ENCODE results near the gene RFNG.

RFNG gene

GRCh38 chr17:82083533-82084359 lies 32.1 kb upstream of the RFNG start:
- Mint-ChIP-seq H3K27me3 (no peaks in the 10 kb centered on the region), H3K9me3 (no peaks in the 10 kb centered on the region), H3K27ac (no peak overlapping the region), H3K36me3 (ENCODE audit: low read depth) (peaks cover 12% of the 10 kb centered on the region), H3K4me3 (no peak overlapping the region), H3K4me1 (ENCODE audit: low read depth) (no peaks in the 10 kb centered on the region)

DNA sequence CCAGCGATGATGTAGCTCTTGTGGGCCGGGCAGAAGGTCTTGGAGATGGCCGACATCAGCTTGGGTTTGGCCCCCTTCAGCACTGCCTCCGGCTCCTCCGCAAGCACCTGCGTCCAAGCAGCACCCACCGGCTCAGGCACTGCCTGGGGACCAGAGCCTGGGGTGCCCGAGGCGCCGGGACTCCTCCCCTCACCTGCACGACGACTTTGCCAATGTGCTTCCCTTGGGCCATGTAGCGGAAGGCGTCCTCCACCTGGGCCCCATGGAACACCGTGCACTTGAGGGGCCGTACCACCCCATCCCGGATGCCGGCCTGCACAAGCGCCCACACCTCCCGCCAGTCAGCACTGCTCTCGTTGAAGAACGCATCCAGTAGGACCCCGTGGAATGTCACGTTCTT lies 31.4 kb upstream of the RFNG start:
- Mint-ChIP-seq H3K27ac (no peak overlapping the region), H3K9me3 (no peaks in the 10 kb centered on the region), H3K36me3 (ENCODE audit: low read depth) (peaks cover 11% of the 10 kb centered on the region)

DNA sequence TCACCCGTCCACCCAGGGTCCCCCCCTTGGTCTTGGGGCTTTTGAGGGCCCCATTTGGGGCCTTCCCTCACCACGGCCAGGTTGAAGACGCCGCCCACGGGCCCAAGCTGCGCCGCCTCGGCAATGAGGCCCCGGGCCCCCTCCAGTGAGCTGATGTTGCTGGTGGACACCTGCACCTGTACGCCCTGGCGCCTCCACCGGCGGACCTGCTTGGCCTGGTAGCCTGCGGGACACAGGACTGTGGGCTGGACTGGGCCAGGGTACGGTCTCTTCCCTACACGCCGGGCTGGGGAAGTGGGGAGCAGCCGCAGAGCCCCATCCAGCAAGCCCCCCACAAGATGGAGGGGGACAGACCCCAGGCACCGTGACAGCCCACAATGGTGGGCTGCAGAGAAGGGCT lies 30.8 kb upstream of the RFNG start:
- H3K9me3 Mint-ChIP-seq: no peaks in the 10 kb centered on the region
- H3K4me1 Mint-ChIP-seq (ENCODE audit: low read depth): no peaks in the 10 kb centered on the region
- H3K36me3 Mint-ChIP-seq (ENCODE audit: low read depth): peaks cover 11% of the 10 kb centered on the region
- H3K4me3 Mint-ChIP-seq: no peak overlapping the region
- no peaks in the 10 kb centered on the region for H3K27me3 Mint-ChIP-seq
- H3K27ac Mint-ChIP-seq: no peak overlapping the region

More for the DNA sequence above, 31.4 kb upstream of the RFNG start:
- no peak overlapping the region for H3K4me3 Mint-ChIP-seq
- H3K27me3 Mint-ChIP-seq: no peaks in the 10 kb centered on the region
- no peaks in the 10 kb centered on the region for H3K4me1 Mint-ChIP-seq (ENCODE audit: low read depth)

- no peaks in the 10 kb centered on the region for H3K27me3 Mint-ChIP-seq
- H3K4me1 Mint-ChIP-seq (ENCODE audit: low read depth): no peaks in the 10 kb centered on the region
- peaks cover 11% of the 10 kb centered on the region for H3K36me3 Mint-ChIP-seq (ENCODE audit: low read depth)
- no peak overlapping the region for H3K4me3 Mint-ChIP-seq
- no peak overlapping the region for H3K27ac Mint-ChIP-seq
- H3K9me3 Mint-ChIP-seq: no peaks in the 10 kb centered on the region
Measured at GRCh38 chr17:82081966-82082365, 30.4 kb upstream of the RFNG start.

- Mint-ChIP-seq H3K36me3 (ENCODE audit: low read depth) (peaks cover 11% of the 10 kb centered on the region), H3K4me1 (ENCODE audit: low read depth) (no peaks in the 10 kb centered on the region), H3K27me3 (no peaks in the 10 kb centered on the region), H3K9me3 (no peaks in the 10 kb centered on the region), H3K27ac (no peak overlapping the region), H3K4me3 (no peak overlapping the region)
Measured at GRCh38 chr17:82081546-82081945, 29.9 kb upstream of the RFNG start.

- Mint-ChIP-seq H3K9me3 (no peaks in the 10 kb centered on the region), H3K27me3 (no peaks in the 10 kb centered on the region), H3K4me3 (no peak overlapping the region), H3K4me1 (ENCODE audit: low read depth) (no peaks in the 10 kb centered on the region), H3K27ac (no peak overlapping the region), H3K36me3 (ENCODE audit: low read depth) (peaks cover 11% of the 10 kb centered on the region)
Measured at GRCh38 chr17:82080789-82081464, 29.3 kb upstream of the RFNG start.

GRCh38 chr17:82080048-82080788 lies 28.6 kb upstream of the RFNG start:
- no peaks in the 10 kb centered on the region for H3K9me3 Mint-ChIP-seq
- H3K27ac Mint-ChIP-seq: no peak overlapping the region
- H3K36me3 Mint-ChIP-seq (ENCODE audit: low read depth): peaks cover 11% of the 10 kb centered on the region
- H3K4me3 Mint-ChIP-seq: no peak overlapping the region
- no peaks in the 10 kb centered on the region for H3K27me3 Mint-ChIP-seq
- no peaks in the 10 kb centered on the region for H3K4me1 Mint-ChIP-seq (ENCODE audit: low read depth)

GRCh38 chr17:82079001-82079677 lies 27.5 kb upstream of the RFNG start:
- Mint-ChIP-seq H3K9me3 (no peaks in the 10 kb centered on the region), H3K27ac (no peak overlapping the region), H3K36me3 (ENCODE audit: low read depth) (peaks cover 11% of the 10 kb centered on the region), H3K4me3 (no peak overlapping the region), H3K4me1 (ENCODE audit: low read depth) (no peaks in the 10 kb centered on the region), H3K27me3 (no peaks in the 10 kb centered on the region)

- Mint-ChIP-seq H3K9me3 (no peaks in the 10 kb centered on the region), H3K27me3 (no peaks in the 10 kb centered on the region), H3K27ac (no peak overlapping the region), H3K36me3 (ENCODE audit: low read depth) (peaks cover 11% of the 10 kb centered on the region), H3K4me3 (no peak overlapping the region), H3K4me1 (ENCODE audit: low read depth) (no peaks in the 10 kb centered on the region)
Measured at GRCh38 chr17:82078433-82078832, 26.8 kb upstream of the RFNG start.

GRCh38 chr17:82077617-82078358 lies 26.2 kb upstream of the RFNG start:
- Mint-ChIP-seq H3K36me3 (ENCODE audit: low read depth) (peaks cover 11% of the 10 kb centered on the region), H3K9me3 (no peaks in the 10 kb centered on the region), H3K4me3 (no peak overlapping the region), H3K4me1 (ENCODE audit: low read depth) (no peaks in the 10 kb centered on the region), H3K27me3 (no peaks in the 10 kb centered on the region), H3K27ac (no peak overlapping the region)

DNA sequence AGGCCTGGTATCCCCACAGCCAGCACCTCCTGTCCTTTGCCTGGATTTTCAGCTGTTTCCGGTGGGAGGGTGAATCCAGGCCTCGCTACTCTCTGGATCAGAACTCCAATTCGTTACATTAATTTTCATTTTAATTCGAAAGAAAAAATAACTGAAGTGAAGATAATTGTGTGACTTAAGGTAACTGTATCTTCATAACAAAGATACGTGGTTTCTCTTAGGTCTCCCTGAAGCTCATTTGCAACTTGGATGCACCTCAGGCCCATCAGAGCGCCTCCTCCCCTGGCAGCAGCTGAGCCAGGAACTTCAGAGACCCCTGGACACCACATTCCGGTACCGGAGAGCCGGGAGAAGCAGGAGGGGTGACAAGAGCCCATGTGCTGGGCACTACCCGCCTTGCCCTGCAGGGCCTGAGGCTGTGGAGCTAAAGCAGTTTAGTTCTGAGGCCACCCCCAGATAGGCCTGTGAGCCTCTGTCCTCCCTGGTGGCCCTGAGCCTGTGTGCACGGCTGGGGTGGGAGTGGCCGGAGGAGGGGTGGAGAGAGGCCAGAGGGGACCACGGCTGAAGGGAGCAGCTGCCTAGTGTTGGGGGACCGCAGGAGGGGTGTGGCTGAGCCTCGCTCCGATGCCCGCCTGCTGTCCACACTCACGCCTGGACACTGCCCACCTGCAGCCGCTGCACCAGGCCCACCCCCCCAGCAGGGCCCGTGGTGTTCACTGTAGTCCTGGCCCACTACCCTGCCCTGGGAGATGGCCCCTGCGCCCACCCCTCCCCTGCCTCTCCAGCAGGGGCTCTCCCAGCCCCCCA lies 25.4 kb upstream of the RFNG start:
- Mint-ChIP-seq H3K27ac (no peak overlapping the region), H3K4me3 (no peak overlapping the region), H3K36me3 (ENCODE audit: low read depth) (peaks cover 11% of the 10 kb centered on the region), H3K9me3 (no peaks in the 10 kb centered on the region), H3K27me3 (no peaks in the 10 kb centered on the region), H3K4me1 (ENCODE audit: low read depth) (no peaks in the 10 kb centered on the region)

DNA sequence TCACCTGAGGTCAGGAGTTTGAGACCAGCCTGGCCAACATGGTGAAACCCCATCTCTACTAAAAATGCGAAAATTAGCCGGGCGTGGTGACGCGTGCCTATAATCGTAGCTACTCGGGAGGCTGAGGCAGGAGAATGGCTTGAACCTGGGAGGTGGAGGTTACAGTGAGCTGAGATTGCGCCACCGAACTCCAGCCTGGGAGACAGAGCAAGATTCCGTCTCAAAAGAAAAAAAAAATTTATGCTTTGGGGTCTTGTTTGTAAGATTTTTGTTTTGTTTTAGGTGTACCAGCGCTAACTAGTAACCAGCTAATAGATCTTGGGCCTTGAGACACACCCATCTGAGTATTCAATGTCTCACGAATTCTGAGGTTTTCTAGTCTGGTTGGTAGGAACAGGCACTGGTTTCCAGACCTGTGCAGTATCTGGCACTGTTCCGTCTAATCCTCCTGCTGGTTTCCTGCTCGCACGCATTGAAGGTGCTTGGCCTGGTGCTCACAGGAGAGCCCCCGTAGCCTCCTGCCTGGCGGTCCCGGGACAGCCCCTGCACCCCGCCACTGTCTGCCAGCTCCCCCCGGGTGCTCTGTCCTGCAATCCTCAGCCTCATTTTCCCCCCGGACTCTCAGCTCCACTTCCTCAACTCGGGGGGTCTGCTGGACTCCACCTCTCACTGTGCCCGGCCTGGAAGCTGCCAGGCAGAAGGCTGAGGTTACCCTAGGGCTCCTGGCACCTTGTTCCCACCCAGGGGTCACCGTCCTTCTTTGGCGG lies 24.6 kb upstream of the RFNG start:
- H3K9me3 Mint-ChIP-seq: no peaks in the 10 kb centered on the region
- H3K4me1 Mint-ChIP-seq (ENCODE audit: low read depth): no peaks in the 10 kb centered on the region
- H3K27ac Mint-ChIP-seq: no peak overlapping the region
- H3K4me3 Mint-ChIP-seq: no peak overlapping the region
- H3K36me3 Mint-ChIP-seq (ENCODE audit: low read depth): peaks cover 11% of the 10 kb centered on the region
- H3K27me3 Mint-ChIP-seq: no peaks in the 10 kb centered on the region

- H3K4me3 Mint-ChIP-seq: no peak overlapping the region
- no peaks in the 10 kb centered on the region for H3K4me1 Mint-ChIP-seq (ENCODE audit: low read depth)
- H3K27ac Mint-ChIP-seq: no peak overlapping the region
- peaks cover 4% of the 10 kb centered on the region for H3K36me3 Mint-ChIP-seq (ENCODE audit: low read depth)
- H3K9me3 Mint-ChIP-seq: no peaks in the 10 kb centered on the region
- H3K27me3 Mint-ChIP-seq: no peaks in the 10 kb centered on the region
Measured at GRCh38 chr17:82073446-82073845, 21.8 kb upstream of the RFNG start.
